ENCODE measurements around the gene TMEM219.

Gene TMEM219

DNA sequence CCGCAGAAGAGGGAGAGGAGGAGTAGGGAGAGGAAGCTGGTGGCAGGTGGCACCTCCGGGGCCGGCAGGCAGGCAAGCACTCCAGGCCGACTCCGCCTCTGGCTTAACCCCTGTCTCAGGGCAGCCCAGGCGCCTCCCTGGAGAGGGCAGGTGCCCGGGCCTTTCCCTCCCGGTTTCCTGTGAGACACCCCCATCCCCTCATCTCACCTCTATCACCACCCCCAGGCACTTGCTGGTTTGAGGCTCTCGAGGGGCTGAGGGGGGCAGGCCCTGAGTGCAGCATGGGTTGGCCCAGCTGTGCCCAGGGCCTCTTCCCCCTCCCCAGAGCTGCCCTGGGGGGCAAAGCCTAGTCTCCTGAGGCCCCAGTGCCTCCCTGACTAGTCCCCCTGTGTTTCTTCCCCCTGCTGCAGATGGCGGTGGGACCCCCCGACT is 42.9 kb downstream of the TMEM219 start (continued):
- TF ChIP-seq ZBTB20 (tag by site-specific recombination; IDR thresholded peaks at IDR 0.05) (peak; percentile 56; the same call in 1 of the 2 replicates), ZNF366 (tag by site-specific recombination; conservative IDR thresholded peaks at IDR 0.05) (0 out of 2 replicates have a peak, but pooled peaks have one; percentile 13), ZNF785 (tag by site-specific recombination; IDR thresholded peaks at IDR 0.05) (no peak), ZNF169 (tag by site-specific recombination; IDR thresholded peaks at IDR 0.05) (no peak), ZIC2 (tag by site-specific recombination; IDR thresholded peaks at IDR 0.05) (no peak), ZNF530 (tag by site-specific recombination; IDR thresholded peaks at IDR 0.05; ENCODE audit: low read depth) (no peak), ZNF677 (tag by site-specific recombination; IDR thresholded peaks at IDR 0.05) (no peak)
- TF ChIP-seq, protein P1, sequence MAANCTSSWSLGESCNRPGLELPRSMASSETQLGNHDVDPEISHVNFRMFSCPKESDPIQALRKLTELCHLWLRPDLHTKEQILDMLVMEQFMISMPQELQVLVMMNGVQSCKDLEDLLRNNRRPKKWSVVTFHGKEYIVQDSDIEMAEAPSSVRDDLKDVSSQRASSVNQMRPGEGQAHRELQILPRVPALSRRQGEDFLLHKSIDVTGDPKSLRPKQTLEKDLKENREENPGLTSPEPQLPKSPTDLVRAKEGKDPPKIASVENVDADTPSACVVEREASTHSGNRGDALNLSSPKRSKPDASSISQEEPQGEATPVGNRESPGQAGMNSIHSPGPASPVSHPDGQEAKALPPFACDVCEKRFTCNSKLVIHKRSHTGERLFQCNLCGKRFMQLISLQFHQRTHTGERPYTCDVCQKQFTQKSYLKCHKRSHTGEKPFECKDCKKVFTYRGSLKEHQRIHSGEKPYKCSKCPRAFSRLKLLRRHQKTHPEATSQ (tag by site-specific recombination; IDR thresholded peaks at IDR 0.05) = no peak

DNA sequence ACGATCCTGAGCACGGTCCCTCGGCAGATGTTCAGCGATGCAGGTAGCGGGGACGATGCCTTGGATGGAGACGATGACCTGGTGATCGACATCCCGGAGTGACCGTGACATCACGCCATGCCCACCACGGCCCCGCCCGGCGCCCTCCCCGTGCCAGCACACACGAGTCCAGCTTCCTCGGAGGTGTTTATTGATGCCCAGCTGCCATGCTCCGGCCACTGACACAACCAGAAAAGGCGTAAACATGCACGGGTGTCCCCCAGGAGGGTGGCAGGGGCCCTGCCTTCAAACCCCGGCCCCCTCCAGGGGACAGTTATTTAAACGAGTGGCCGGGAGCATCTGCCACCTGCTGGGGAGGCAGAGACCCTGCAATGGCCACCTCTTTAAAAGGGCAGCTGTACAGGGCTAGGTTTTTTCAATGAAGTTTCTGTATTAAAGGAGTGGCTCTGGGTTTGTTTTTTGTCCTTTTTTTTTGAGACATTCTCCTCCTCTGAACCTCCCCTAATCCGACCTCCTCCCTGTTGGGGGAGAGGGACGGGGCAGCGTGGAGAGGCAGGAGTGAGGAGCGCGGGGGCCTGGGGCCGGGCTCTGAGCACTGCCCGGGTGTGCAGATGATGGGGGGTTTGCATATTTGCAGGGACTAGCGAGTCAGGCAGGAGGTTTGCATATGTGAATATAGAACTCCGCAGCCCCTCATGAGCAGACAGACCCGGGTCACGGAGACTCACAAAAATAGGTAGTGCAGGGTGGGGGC is 43.6 kb downstream of the TMEM219 start:
- Histone ChIP-seq H3K4me1 (ENCODE audit: control insufficient read depth, insufficient read depth, low read length) (no peaks in the 10 kb centered on the region), H3K27ac (ENCODE audit: extremely low read depth, low read depth, low read length) (no peak overlapping the region), H3K4me3 (ENCODE audit: low read depth, low read length) (no peak overlapping the region), H3K9me3 (ENCODE audit: control insufficient read depth, insufficient read depth, low read depth, low read length) (no peaks in the 10 kb centered on the region), H3K36me3 (ENCODE audit: control insufficient read depth in 2 of 2, insufficient read depth in 1 of 2, low read length in 2 of 2) (peaks cover 0 to 58% of the 10 kb centered on the region in 2 experiments; a peak in 2 of 3 replicates)
- ChIA-PET POLR2A (interaction anchor here (0.6 to 2.0 kb wide), 6 partner anchors 9 to 719 kb away, joined by 3 to 9 read pairs (median 6); no protein-coding TSS in a partner anchor), CTCF (interaction anchor here (0.5 to 2.1 kb wide), 10 partner anchors 9 to 257 kb away, joined by 3 to 12 read pairs (median 4); partner anchors contain the start of gene INO80E)
- TF ChIP-seq ZEB2 (tag by site-specific recombination; IDR thresholded peaks at IDR 0.05) (no peak), HOXA7 (CRISPR knock-in tag; IDR thresholded peaks at IDR 0.05; ENCODE audit: borderline replicate concordance) (no peak), ZNF658 (tag by site-specific recombination; IDR thresholded peaks at IDR 0.05) (no peak), ZBTB20 (tag by site-specific recombination; IDR thresholded peaks at IDR 0.05) (no peak), KLF16 (tag by site-specific recombination; IDR thresholded peaks at IDR 0.05) (no peak), ZNF654 (tag by site-specific recombination; IDR thresholded peaks at IDR 0.05; ENCODE audit: low read depth) (peak; percentile 25; the same call in 1 of the 2 replicates), KLF8 (tag by site-specific recombination; IDR thresholded peaks at IDR 0.05) (peak; percentile 45; the same call in 1 of the 2 replicates), ZNF37A (tag by site-specific recombination; IDR thresholded peaks at IDR 0.05) (no peak), ZNF837 (tag by site-specific recombination; IDR thresholded peaks at IDR 0.05) (no peak), SP7 (tag by site-specific recombination; IDR thresholded peaks at IDR 0.05) (no peak)
- TF ChIP-seq, protein P2, sequence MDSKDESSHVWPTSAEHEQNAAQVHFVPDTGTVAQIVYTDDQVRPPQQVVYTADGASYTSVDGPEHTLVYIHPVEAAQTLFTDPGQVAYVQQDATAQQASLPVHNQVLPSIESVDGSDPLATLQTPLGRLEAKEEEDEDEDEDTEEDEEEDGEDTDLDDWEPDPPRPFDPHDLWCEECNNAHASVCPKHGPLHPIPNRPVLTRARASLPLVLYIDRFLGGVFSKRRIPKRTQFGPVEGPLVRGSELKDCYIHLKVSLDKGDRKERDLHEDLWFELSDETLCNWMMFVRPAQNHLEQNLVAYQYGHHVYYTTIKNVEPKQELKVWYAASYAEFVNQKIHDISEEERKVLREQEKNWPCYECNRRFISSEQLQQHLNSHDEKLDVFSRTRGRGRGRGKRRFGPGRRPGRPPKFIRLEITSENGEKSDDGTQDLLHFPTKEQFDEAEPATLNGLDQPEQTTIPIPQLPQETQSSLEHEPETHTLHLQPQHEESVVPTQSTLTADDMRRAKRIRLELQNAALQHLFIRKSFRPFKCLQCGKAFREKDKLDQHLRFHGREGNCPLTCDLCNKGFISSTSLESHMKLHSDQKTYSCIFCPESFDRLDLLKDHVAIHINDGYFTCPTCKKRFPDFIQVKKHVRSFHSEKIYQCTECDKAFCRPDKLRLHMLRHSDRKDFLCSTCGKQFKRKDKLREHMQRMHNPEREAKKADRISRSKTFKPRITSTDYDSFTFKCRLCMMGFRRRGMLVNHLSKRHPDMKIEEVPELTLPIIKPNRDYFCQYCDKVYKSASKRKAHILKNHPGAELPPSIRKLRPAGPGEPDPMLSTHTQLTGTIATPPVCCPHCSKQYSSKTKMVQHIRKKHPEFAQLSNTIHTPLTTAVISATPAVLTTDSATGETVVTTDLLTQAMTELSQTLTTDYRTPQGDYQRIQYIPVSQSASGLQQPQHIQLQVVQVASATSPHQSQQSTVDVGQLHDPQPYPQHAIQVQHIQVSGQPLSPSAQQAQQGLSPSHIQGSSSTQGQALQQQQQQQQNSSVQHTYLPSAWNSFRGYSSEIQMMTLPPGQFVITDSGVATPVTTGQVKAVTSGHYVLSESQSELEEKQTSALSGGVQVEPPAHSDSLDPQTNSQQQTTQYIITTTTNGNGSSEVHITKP (tag by site-specific recombination; IDR thresholded peaks at IDR 0.05) = no peak
- TF ChIP-seq, protein P3, sequence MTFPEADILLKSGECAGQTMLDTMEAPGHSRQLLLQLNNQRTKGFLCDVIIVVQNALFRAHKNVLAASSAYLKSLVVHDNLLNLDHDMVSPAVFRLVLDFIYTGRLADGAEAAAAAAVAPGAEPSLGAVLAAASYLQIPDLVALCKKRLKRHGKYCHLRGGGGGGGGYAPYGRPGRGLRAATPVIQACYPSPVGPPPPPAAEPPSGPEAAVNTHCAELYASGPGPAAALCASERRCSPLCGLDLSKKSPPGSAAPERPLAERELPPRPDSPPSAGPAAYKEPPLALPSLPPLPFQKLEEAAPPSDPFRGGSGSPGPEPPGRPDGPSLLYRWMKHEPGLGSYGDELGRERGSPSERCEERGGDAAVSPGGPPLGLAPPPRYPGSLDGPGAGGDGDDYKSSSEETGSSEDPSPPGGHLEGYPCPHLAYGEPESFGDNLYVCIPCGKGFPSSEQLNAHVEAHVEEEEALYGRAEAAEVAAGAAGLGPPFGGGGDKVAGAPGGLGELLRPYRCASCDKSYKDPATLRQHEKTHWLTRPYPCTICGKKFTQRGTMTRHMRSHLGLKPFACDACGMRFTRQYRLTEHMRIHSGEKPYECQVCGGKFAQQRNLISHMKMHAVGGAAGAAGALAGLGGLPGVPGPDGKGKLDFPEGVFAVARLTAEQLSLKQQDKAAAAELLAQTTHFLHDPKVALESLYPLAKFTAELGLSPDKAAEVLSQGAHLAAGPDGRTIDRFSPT (tag by site-specific recombination; IDR thresholded peaks at IDR 0.05) = peak; percentile 48; the same call in 1 of the 2 replicates
- TF ChIP-seq, protein P4, sequence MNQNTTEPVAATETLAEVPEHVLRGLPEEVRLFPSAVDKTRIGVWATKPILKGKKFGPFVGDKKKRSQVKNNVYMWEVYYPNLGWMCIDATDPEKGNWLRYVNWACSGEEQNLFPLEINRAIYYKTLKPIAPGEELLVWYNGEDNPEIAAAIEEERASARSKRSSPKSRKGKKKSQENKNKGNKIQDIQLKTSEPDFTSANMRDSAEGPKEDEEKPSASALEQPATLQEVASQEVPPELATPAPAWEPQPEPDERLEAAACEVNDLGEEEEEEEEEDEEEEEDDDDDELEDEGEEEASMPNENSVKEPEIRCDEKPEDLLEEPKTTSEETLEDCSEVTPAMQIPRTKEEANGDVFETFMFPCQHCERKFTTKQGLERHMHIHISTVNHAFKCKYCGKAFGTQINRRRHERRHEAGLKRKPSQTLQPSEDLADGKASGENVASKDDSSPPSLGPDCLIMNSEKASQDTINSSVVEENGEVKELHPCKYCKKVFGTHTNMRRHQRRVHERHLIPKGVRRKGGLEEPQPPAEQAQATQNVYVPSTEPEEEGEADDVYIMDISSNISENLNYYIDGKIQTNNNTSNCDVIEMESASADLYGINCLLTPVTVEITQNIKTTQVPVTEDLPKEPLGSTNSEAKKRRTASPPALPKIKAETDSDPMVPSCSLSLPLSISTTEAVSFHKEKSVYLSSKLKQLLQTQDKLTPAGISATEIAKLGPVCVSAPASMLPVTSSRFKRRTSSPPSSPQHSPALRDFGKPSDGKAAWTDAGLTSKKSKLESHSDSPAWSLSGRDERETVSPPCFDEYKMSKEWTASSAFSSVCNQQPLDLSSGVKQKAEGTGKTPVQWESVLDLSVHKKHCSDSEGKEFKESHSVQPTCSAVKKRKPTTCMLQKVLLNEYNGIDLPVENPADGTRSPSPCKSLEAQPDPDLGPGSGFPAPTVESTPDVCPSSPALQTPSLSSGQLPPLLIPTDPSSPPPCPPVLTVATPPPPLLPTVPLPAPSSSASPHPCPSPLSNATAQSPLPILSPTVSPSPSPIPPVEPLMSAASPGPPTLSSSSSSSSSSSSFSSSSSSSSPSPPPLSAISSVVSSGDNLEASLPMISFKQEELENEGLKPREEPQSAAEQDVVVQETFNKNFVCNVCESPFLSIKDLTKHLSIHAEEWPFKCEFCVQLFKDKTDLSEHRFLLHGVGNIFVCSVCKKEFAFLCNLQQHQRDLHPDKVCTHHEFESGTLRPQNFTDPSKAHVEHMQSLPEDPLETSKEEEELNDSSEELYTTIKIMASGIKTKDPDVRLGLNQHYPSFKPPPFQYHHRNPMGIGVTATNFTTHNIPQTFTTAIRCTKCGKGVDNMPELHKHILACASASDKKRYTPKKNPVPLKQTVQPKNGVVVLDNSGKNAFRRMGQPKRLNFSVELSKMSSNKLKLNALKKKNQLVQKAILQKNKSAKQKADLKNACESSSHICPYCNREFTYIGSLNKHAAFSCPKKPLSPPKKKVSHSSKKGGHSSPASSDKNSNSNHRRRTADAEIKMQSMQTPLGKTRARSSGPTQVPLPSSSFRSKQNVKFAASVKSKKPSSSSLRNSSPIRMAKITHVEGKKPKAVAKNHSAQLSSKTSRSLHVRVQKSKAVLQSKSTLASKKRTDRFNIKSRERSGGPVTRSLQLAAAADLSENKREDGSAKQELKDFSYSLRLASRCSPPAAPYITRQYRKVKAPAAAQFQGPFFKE (tag by site-specific recombination; IDR thresholded peaks at IDR 0.05; ENCODE audit: borderline replicate concordance) = no peak

Data from HEK293 (cell line).